ENCODE results near the gene CSPG4. TPM values are rescaled to one million over a fixed set of nuclear protein-coding genes. Genes with fewer than 3 reads are reported as not detected.
"Not testable (repeated sequence)": the region's sequence is repeated elsewhere in the genome, so short reads cannot be mapped to it uniquely, and the experiment has no call there.

The CSPG4 gene
- total RNA-seq, 2 experiments from 2014 or later: 0.02 TPM

- ChIA-PET POLR2A (no interaction called here), CTCF (no interaction called here)
Observed at GRCh38 chr15:75745305-75745704, 32.7 kb upstream of the CSPG4 start.

GRCh38 chr15:75742346-75742745 lies 29.7 kb upstream of the CSPG4 start:
- POLR2A ChIA-PET: not testable (repeated sequence)

GRCh38 chr15:75739791-75740190 lies 27.1 kb upstream of the CSPG4 start:
- ChIA-PET POLR2A (interaction anchor here (2.0 kb wide), 1 partner anchor 104 kb away, joined by 4 read pairs; the partner anchor contains the start of gene UBE2Q2), CTCF (no interaction called here)

More at GRCh38 chr15:75742346-75742745, 29.7 kb upstream of the CSPG4 start:
- CTCF ChIA-PET: not testable (repeated sequence)

- ChIA-PET CTCF (interaction anchor here (1.4 kb wide), 1 partner anchor 12 kb away, joined by 4 read pairs; no protein-coding TSS in a partner anchor), POLR2A (interaction anchor here (0.7 to 2.0 kb wide), 2 partner anchors 103 to 105 kb away, joined by 4 read pairs; partner anchors contain the start of gene UBE2Q2)
Observed at GRCh38 chr15:75738647-75739325, 26.1 kb upstream of the CSPG4 start.

GRCh38 chr15:75738014-75738646 lies 25.5 kb upstream of the CSPG4 start:
- CTCF ChIA-PET: interaction anchor here (1.4 kb wide), 1 partner anchor 12 kb away, joined by 4 read pairs; no protein-coding TSS in a partner anchor

GRCh38 chr15:75737116-75738013 lies 24.7 kb upstream of the CSPG4 start:
- CTCF ChIA-PET, POLR2A ChIA-PET: not testable (repeated sequence)

More at GRCh38 chr15:75738014-75738646, 25.5 kb upstream of the CSPG4 start:
- POLR2A ChIA-PET: interaction anchor here (0.7 to 2.0 kb wide), 2 partner anchors 104 to 105 kb away, joined by 4 read pairs; partner anchors contain the start of gene UBE2Q2

GRCh38 chr15:75736256-75736655 lies 23.6 kb upstream of the CSPG4 start:
- ChIA-PET CTCF (interaction anchor here (0.9 kb wide), 1 partner anchor 65 kb away, joined by 3 read pairs; no protein-coding TSS in a partner anchor), POLR2A (no interaction called here)

GRCh38 chr15:75734861-75735760 lies 22.5 kb upstream of the CSPG4 start:
- POLR2A ChIA-PET, CTCF ChIA-PET: not testable (repeated sequence)

GRCh38 chr15:75733761-75734651 lies 21.4 kb upstream of the CSPG4 start:
- ChIA-PET POLR2A (no interaction called here), CTCF (no interaction called here)

GRCh38 chr15:75732809-75733451 lies 20.3 kb upstream of the CSPG4 start:
- ChIA-PET POLR2A (no interaction called here), CTCF (interaction anchor here (1.0 to 1.9 kb wide), 3 partner anchors 10 to 69 kb away, joined by 3 to 8 read pairs (median 5); no protein-coding TSS in a partner anchor)

- POLR2A ChIA-PET: no interaction called here
- CTCF ChIA-PET: interaction anchor here (0.8 to 1.9 kb wide), 4 partner anchors 9 to 69 kb away, joined by 3 to 8 read pairs (median 4); no protein-coding TSS in a partner anchor
Observed at GRCh38 chr15:75732177-75732808, 19.6 kb upstream of the CSPG4 start.

- POLR2A ChIA-PET: no interaction called here
- CTCF ChIA-PET: interaction anchor here (0.6 to 1.9 kb wide), 3 partner anchors 27 to 71 kb away, joined by 3 to 8 read pairs (median 3); no protein-coding TSS in a partner anchor
Observed at GRCh38 chr15:75731248-75732151, 18.9 kb upstream of the CSPG4 start.

GRCh38 chr15:75730376-75731247 lies 18.0 kb upstream of the CSPG4 start:
- POLR2A ChIA-PET: not testable (repeated sequence)
- CTCF ChIA-PET: interaction anchor here (0.6 kb wide), 1 partner anchor 72 kb away, joined by 3 read pairs; no protein-coding TSS in a partner anchor

GRCh38 chr15:75729326-75730069 lies 16.9 kb upstream of the CSPG4 start:
- CTCF ChIA-PET: interaction anchor here (1.6 to 5.8 kb wide), 2 partner anchors 72 to 81 kb away, joined by 3 to 38 read pairs; no protein-coding TSS in a partner anchor

More at GRCh38 chr15:75729326-75730069, 16.9 kb upstream of the CSPG4 start:
- POLR2A ChIA-PET: no interaction called here
